CD4-positive, alpha-beta memory T cell (primary cell): ENCODE results near the gene CDYL. TPM values are rescaled to one million over a fixed set of nuclear protein-coding genes. Genes with fewer than 3 reads are reported as not detected.
A peak's percentile ranks its signal among the peaks of the same experiment; 100 is the strongest.
"Not testable (repeated sequence)": the region's sequence is repeated elsewhere in the genome, so short reads cannot be mapped to it uniquely, and the experiment has no call there.

ENCODE experiments used
- CTCF ChIA-PET: fragments of 350-600 bp; sonication (Branson Sonifier 250); formaldehyde crosslinking; loops from one replicate; lab custom pipeline; 2021; ENCODE audit warnings: inconsistent platforms; ENCODE audit not compliant: partially characterized antibody; lab: Charles Lee
- POLR2A ChIA-PET: fragments of 350-600 bp; sonication (Branson Sonifier 250); formaldehyde crosslinking; loops from one replicate; lab custom pipeline; 2021; ENCODE audit not compliant: partially characterized antibody; lab: Charles Lee
- DNase-seq, 5 donors: peaks; one replicate each; pipeline versions ENCODE4 v3.0.0 to v3.0.0-alpha.2; 2020 to 2022; ENCODE audit warnings: mixed read lengths in 1 of 5
- H3K27ac ChIP-seq: one replicate; pipeline ENCODE4 v1.7.0; 2013; ENCODE audit warnings: low read depth, low read length
- H3K27me3 ChIP-seq: 2 replicates; pipeline ENCODE4 v1.7.0; 2013; ENCODE audit warnings: mild to moderate bottlenecking, low read length, moderate library complexity; ENCODE audit not compliant: insufficient read depth
- H3K36me3 ChIP-seq: 2 replicates; pipeline ENCODE4 v1.7.0; 2013; ENCODE audit warnings: mild to moderate bottlenecking, low read length, moderate library complexity; ENCODE audit not compliant: insufficient read depth
- H3K4me1 ChIP-seq: 2 replicates; pipeline ENCODE4 v1.7.0; 2013; ENCODE audit warnings: mild to moderate bottlenecking, low read length, moderate library complexity; ENCODE audit not compliant: insufficient read depth
- H3K4me3 ChIP-seq, 2 donors: one replicate each; pipeline ENCODE4 v1.7.0; 2013; ENCODE audit warnings: low read length in 2 of 2, mild to moderate bottlenecking in 1 of 2
- H3K9me3 ChIP-seq, 2 donors: one replicate each; pipeline ENCODE4 v1.7.0; 2013; ENCODE audit warnings: low read length in 2 of 2, control low read depth in 1 of 2; ENCODE audit not compliant: control insufficient read depth in 1 of 2
- H3K27ac Mint-ChIP-seq, 7 donors: one replicate each; pipeline ENCODE4 v1.8.0; 2020 to 2021; ENCODE audit warnings: mixed read lengths in 7 of 7, mild to moderate bottlenecking in 6 of 7, inconsistent platforms in 3 of 7, moderate library complexity in 3 of 7
- H3K27me3 Mint-ChIP-seq, 2 donors: one replicate each; pipeline ENCODE4 v1.8.0; 2020 to 2021; ENCODE audit warnings: mixed read lengths in 2 of 2
- H3K36me3 Mint-ChIP-seq, 2 donors: one replicate each; pipeline ENCODE4 v1.8.0; 2020 to 2021; ENCODE audit warnings: mixed read lengths in 2 of 2, inconsistent platforms in 1 of 2, mild to moderate bottlenecking in 1 of 2
- H3K4me1 Mint-ChIP-seq, 4 donors: one replicate each; pipeline ENCODE4 v1.8.0; 2020 to 2021; ENCODE audit warnings: mixed read lengths in 4 of 4, mild to moderate bottlenecking in 1 of 4
- H3K4me3 Mint-ChIP-seq, 8 donors: one replicate each; pipeline ENCODE4 v1.8.0; 2020 to 2021; ENCODE audit warnings: mixed read lengths in 8 of 8, mild to moderate bottlenecking in 7 of 8, moderate library complexity in 6 of 8, inconsistent platforms in 3 of 8
- H3K9me3 Mint-ChIP-seq, 8 donors: one replicate each; pipeline ENCODE4 v1.8.0; 2020 to 2021; ENCODE audit warnings: mixed read lengths in 8 of 8, mild to moderate bottlenecking in 5 of 8, inconsistent platforms in 3 of 8, moderate library complexity in 1 of 8
- intact Hi-C: fragments of 100-400 bp; cut with micrococcal nuclease; formaldehyde crosslinking; loops from one replicate; pipeline ENCODE4 v1.15.1; 2023
- polyA plus RNA-seq, 2 donors: library from polyadenylated mRNA; unstranded; fragments of 300-500 nt; fragmentation: Illumina TruSeq; gene quantifications; one replicate each; pipeline ENCODE4 v1.2.3, GENCODE V29; 2021
- total RNA-seq, 2 experiments: library from RNA; stranded (reverse); gene quantifications; one replicate each; pipeline ENCODE4 v1.2.3, GENCODE V29; 2021

CDYL gene
- total and polyA plus RNA-seq, 4 experiments from 2014 or later: 1.5 to 36.7 (median 19.2) TPM

DNA sequence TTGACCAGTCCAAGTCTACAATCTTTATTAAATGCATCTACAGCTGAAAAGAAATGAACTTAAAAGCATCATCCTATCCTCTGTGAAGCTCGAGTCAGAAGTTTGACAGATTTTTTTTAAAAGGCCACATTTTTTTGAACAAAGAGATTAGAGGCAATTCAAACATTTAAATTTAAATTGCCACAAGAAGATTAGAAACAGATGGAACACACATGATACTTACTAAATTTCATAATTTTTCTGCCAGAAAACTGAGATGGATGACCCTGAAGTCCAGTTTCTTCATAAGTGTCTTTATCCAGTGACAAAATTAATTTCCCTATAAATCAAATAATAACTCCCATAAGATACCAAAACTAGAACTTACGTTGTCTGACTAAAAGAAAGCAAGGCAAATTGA lies 223.4 kb downstream of the CDYL start:
- Mint-ChIP-seq H3K4me1 (peaks cover under 1 to 14% (median 9%) of the 10 kb centered on the region in 4 donors), H3K36me3 (peaks cover 55 to 63% of the 10 kb centered on the region in 2 donors)
- POLR2A ChIA-PET: no interaction called here

DNA sequence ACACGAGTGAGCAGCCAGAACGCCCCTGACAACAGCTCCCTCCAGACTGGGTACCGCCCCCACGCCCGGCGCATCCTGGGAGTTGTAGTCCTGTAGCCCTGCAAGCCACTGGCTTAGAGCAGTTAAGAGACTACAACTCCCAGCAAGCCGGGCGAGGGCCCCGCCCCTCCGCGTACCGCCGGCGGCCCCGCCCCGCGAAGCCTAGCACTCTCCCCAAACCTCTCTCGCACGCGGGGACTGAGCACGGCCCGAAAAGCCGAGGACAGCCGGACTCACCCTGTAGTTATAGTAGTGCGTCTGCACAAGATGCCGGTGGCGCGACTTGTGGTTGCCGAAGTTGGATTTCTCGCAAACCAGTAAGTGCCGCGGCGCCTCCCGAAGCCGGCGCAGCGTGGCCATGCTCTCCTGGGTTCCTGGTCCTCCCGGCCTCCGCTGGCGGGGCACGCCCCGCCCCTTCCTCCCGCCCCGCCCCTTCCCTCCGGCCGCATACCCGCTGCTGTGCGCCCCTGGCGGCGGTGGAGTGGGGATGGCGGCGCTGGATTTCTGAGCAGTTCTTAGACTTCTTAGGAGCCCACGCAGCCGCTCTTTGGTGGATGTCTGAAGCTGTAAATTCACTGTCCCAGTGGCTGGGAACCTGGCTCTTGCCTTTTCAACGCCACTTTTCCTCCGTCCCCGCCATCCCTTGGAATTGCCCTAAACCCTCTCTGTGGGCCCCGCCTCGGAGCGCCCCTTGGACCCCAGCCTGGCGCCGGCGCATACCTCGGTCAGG lies 227.6 kb downstream of the CDYL start, which contains the start of gene RPP40:
Gene RPP40, minus strand, starts transcription at position 434 of the 769 bp plus-strand sequence. Its CDS starts 35 bp downstream, at position 399.
- H3K36me3 Mint-ChIP-seq: peaks cover 17 to 28% of the 10 kb centered on the region in 2 donors
- CTCF ChIA-PET: interaction anchor here (0.7 to 1.6 kb wide), 6 partner anchors 10 to 867 kb away, joined by 3 to 8 read pairs (median 3); no protein-coding TSS in a partner anchor
- H3K4me1 Mint-ChIP-seq: peaks cover 3 to 17% (median 10%) of the 10 kb centered on the region in 4 donors
- H3K9me3 ChIP-seq: no peaks in the 10 kb centered on the region
- peaks cover 10% of the 10 kb centered on the region for H3K4me1 ChIP-seq
- peak; percentile 98 to 99 (median 99) for DNase-seq
- H3K4me3 ChIP-seq: peak within 1 kb of the TSS; percentile 33 to 85
- H3K9me3 Mint-ChIP-seq: no peaks in the 10 kb centered on the region
- H3K27me3 ChIP-seq: no peaks in the 10 kb centered on the region
- H3K4me3 Mint-ChIP-seq: peak within 1 kb of the TSS; percentile 93 to 97 (median 94)
- H3K36me3 ChIP-seq: no peaks in the 10 kb centered on the region
- intact Hi-C loops: loop anchor here (1.0 to 5.0 kb wide), 4 partner anchors 228 to 981 kb away; partner anchors contain the start of genes ECI2 and LYRM4
- peak within 1 kb of the TSS; percentile 68 for H3K27ac ChIP-seq
- POLR2A ChIA-PET: interaction anchor here (0.7 to 2.5 kb wide), 5 partner anchors 10 to 257 kb away, joined by 3 to 9 read pairs (median 4); partner anchors contain the start of genes CDYL, FARS2 and LYRM4
- peak within 1 kb of the TSS; percentile 94 to 97 (median 95) for H3K27ac Mint-ChIP-seq
- no peaks in the 10 kb centered on the region for H3K27me3 Mint-ChIP-seq

More for the DNA sequence above, 223.4 kb downstream of the CDYL start:
- Histone ChIP-seq H3K27ac (no peak overlapping the region), H3K4me1 (peaks cover 8% of the 10 kb centered on the region), H3K27me3 (no peaks in the 10 kb centered on the region), H3K4me3 (no peak overlapping the region), H3K36me3 (no peaks in the 10 kb centered on the region), H3K9me3 (no peaks in the 10 kb centered on the region)
- no peak overlapping the region for H3K27ac Mint-ChIP-seq
- no peak overlapping the region for H3K4me3 Mint-ChIP-seq
- CTCF ChIA-PET: interaction anchor here (1.5 kb wide), 1 partner anchor 978 kb away, joined by 3 read pairs; a partner anchor contains a TSS
- H3K9me3 Mint-ChIP-seq: no peaks in the 10 kb centered on the region
- H3K27me3 Mint-ChIP-seq: no peaks in the 10 kb centered on the region
- DNase-seq: no peak
- intact Hi-C loops: no loop called here

DNA sequence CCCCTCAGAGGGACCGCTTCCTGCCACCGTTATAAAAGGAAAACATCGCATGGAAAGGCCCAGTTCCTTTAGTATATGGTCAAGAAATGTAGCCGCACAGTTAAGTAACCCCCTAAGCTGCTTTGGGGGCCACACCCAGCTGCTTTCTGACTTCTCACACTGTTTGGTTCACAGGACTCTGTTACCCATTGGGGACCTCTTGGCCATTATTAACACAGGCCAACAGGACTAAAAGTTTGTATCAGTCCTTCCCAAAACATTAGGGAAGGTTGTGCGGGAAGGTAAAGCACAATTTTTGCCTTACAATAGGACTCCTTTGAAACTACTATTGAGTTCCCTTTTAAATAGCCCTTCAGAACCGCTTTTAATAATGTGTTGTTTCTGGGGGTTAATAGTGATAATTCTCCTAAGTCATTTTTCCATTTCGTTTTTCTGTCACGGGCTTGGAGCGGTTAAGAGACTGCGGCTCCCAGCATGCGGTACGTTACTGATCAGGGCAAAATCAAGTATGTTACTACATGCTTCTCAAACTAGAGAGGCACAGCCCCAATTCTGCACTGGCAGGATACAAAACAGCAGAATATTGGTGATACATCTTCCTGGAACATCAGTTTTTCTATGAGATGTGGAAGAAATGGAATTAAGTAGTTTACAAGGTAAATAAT lies 228.3 kb downstream of the CDYL start:
- POLR2A ChIA-PET: interaction anchor here (0.7 to 2.5 kb wide), 4 partner anchors 10 to 257 kb away, joined by 3 to 9 read pairs (median 4); partner anchors contain the start of genes CDYL, FARS2 and LYRM4
- peaks cover 10% of the 10 kb centered on the region for H3K4me1 ChIP-seq
- intact Hi-C loops: loop anchor here (1.0 to 5.0 kb wide), 3 partner anchors 229 to 982 kb away; partner anchors contain the start of gene ECI2
- H3K27ac ChIP-seq: peak overlapping the region; percentile 68
- no peak for DNase-seq
- H3K36me3 ChIP-seq: no peaks in the 10 kb centered on the region
- H3K4me3 ChIP-seq: peak overlapping the region; percentile 33 to 85
- H3K36me3 Mint-ChIP-seq: peaks cover 10 to 21% of the 10 kb centered on the region in 2 donors
- CTCF ChIA-PET: interaction anchor here (0.7 to 1.6 kb wide), 4 partner anchors 11 to 868 kb away, joined by 3 to 8 read pairs (median 4); no protein-coding TSS in a partner anchor
- no peaks in the 10 kb centered on the region for H3K27me3 ChIP-seq
- H3K9me3 ChIP-seq: no peaks in the 10 kb centered on the region
- no peaks in the 10 kb centered on the region for H3K9me3 Mint-ChIP-seq
- no peaks in the 10 kb centered on the region for H3K27me3 Mint-ChIP-seq
- H3K4me1 Mint-ChIP-seq: peaks cover 3 to 17% (median 10%) of the 10 kb centered on the region in 4 donors
- H3K4me3 Mint-ChIP-seq: peak overlapping the region; percentile 93 to 97 (median 94)
- peak overlapping the region; percentile 94 to 97 (median 95) for H3K27ac Mint-ChIP-seq

DNA sequence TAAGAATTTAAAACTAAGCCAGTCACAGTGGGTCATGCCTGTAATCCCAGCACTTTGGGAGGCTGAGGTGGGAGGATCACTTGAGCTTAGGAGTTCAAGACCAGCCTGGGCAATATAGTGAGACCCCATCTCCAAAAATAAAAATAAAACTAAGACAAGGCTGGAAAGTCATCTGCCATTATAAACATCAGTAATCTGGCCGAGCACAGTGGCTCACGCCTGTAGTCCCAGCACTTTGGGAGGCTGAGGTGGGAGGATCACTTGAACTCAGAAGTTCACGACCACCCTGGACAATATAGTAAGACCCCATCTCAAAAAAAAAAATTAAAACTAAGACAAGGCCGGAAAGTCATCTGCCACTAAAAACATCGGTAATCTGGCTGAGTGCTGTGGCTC lies 228.8 kb downstream of the CDYL start:
- H3K9me3 ChIP-seq, H3K27ac ChIP-seq, H3K36me3 ChIP-seq, intact Hi-C loops, H3K9me3 Mint-ChIP-seq, POLR2A ChIA-PET, DNase-seq, H3K27me3 Mint-ChIP-seq, H3K4me3 ChIP-seq, CTCF ChIA-PET, H3K27me3 ChIP-seq: not testable (repeated sequence)
- Mint-ChIP-seq H3K27ac (peak overlapping the region in 1 of 7 donors; percentile 68), H3K4me1 (peaks cover 3 to 17% (median 10%) of the 10 kb centered on the region in 4 donors), H3K36me3 (peaks cover 8 to 18% of the 10 kb centered on the region in 2 donors), H3K4me3 (peak overlapping the region in 2 of 8 donors; percentile 5 to 93)
- H3K4me1 ChIP-seq: peaks cover 10% of the 10 kb centered on the region

Other genes starting within 250 kb of the CDYL start
- gene RPP40, start 227.6 kb downstream of the CDYL start, total RNA-seq: 1 to 10 TPM; 5.5 to 6.3 TPM
- gene RPP40, start 227.6 kb downstream of the CDYL start, polyA plus RNA-seq: 10 to 100 TPM; 13.4 to 16.3 TPM